HepG2 (cell line): Measurements from ENCODE around the gene PDE6H. TPM values are rescaled to one million over a fixed set of nuclear protein-coding genes. Genes with fewer than 3 reads are reported as not detected.

Source experiments
- ATAC-seq: fragments of 200-7000 bp; cut with Tn5 transposase; 3 replicates; pipeline ENCODE4 v1.9.1; 2020; ENCODE audit warnings: mild to moderate bottlenecking, moderate library complexity
- BruUV-seq: library from RNA; stranded (reverse); fragments of 400-500 nt; replicated peaks from 2 replicates; lab custom pipeline; 2021; lab: Mats Ljungman, UMichigan
- CTCF ChIA-PET: fragments of 300-600 bp; formaldehyde crosslinking; extraction: SDS; loops from one replicate; lab custom pipeline; 2021; ENCODE audit warnings: low total read pairs, inconsistent platforms, low intra/inter-chr PET ratio; lab: Yijun Ruan, JAX
- POLR2A ChIA-PET: fragments of 350-600 bp; sonication (Branson Sonifier 250); formaldehyde crosslinking; loops from one replicate; lab custom pipeline; 2020; ENCODE audit warnings: antibody characterized with exemption, inconsistent platforms; lab: Yijun Ruan, JAX
- DNase-seq: peaks from one replicate; pipeline ENCODE4 v3.0.0-alpha.2; 2015; ENCODE audit warnings: low spot score
- FAIRE-seq: peaks from 3 replicates; lab custom pipeline; 2011; peaks lifted over from hg19 to GRCh38; lab: Jason Lieb, UNC
- H2AFZ ChIP-seq: one replicate; pipeline ENCODE4 v1.6.1; 2011; ENCODE audit warnings: low read length, inconsistent platforms
- H3K27ac ChIP-seq: fragments of 300-600 bp; 3 replicates; pipeline ENCODE4 v1.8.0; 2011; ENCODE audit warnings: mixed run types, mild to moderate bottlenecking, mixed read lengths, low read length, inconsistent platforms; ENCODE audit not compliant: insufficient read depth; ENCODE audit errors: extremely low read length
- H3K27me3 ChIP-seq, 2 experiments: fragments of 200-600 bp in 1 of 2; 2 replicates in 1 of 2; 3 replicates in 1 of 2; pipeline versions ENCODE4 v1.6.0 to v1.8.0; 2011; ENCODE audit warnings: low read length in 2 of 2, mild to moderate bottlenecking in 2 of 2, moderate library complexity in 2 of 2, inconsistent platforms in 1 of 2; ENCODE audit not compliant: insufficient read depth in 2 of 2, control insufficient read depth in 1 of 2
- H3K36me3 ChIP-seq, 2 experiments: fragments of 200-600 bp in 1 of 2; replicated peaks in 1 of 2; 2 replicates in 1 of 2; 3 replicates in 1 of 2; pipeline versions ENCODE4 v1.5.1 to v1.8.0; 2011; ENCODE audit warnings: low read length in 2 of 2, inconsistent platforms in 1 of 2; ENCODE audit not compliant: insufficient read depth in 2 of 2, control insufficient read depth in 1 of 2
- H3K4me1 ChIP-seq: 2 replicates; pipeline ENCODE4 v1.5.1; 2012; ENCODE audit warnings: low read length, inconsistent platforms; ENCODE audit not compliant: insufficient read depth
- H3K4me2 ChIP-seq: 2 replicates; pipeline ENCODE4 v1.6.0; 2011; ENCODE audit warnings: low read depth, low read length, inconsistent platforms
- H3K4me3 ChIP-seq, 3 experiments: fragments of 200-600 bp in 1 of 3; sonication (generic), shearing (Covaris generic) in 1 of 3; replicated peaks in 1 of 3; 2 replicates each; pipeline ENCODE4 v1.5.1; 2011 to 2016; ENCODE audit warnings: low read length in 3 of 3, inconsistent platforms in 2 of 3, low read depth in 2 of 3, mild to moderate bottlenecking in 2 of 3, control low read depth in 1 of 3, mixed read lengths in 1 of 3; ENCODE audit not compliant: insufficient read depth in 1 of 3
- H3K79me2 ChIP-seq: one replicate; pipeline ENCODE4 v1.6.1; 2011; ENCODE audit warnings: low read length, inconsistent platforms; ENCODE audit not compliant: insufficient read depth
- H3K9ac ChIP-seq: 2 replicates; pipeline ENCODE4 v1.6.0; 2011; ENCODE audit warnings: mild to moderate bottlenecking, low read depth, low read length, inconsistent platforms; ENCODE audit not compliant: insufficient read depth
- H3K9me3 ChIP-seq: 2 replicates; pipeline ENCODE4 v1.5.1; 2012; ENCODE audit warnings: mild to moderate bottlenecking, low read length
- H4K20me1 ChIP-seq: 2 replicates; pipeline ENCODE4 v1.6.0; 2011; ENCODE audit warnings: inconsistent platforms, mild to moderate bottlenecking, low read length, moderate library complexity; ENCODE audit not compliant: insufficient read depth
- GTF2F1 ChIP-seq: fragments of 150-350 bp; IDR thresholded peaks from 2 replicates; pipeline ENCODE4 v1.6.1; 2014; ENCODE audit warnings: low read length
- MED13 ChIP-seq: sonication (generic); formaldehyde crosslinking; IDR thresholded peaks from 2 replicates; pipeline ENCODE4 v1.5.0; 2020; ENCODE audit warnings: missing genetic modification reagents
- NFE2L1 ChIP-seq: sonication (generic); formaldehyde crosslinking; IDR thresholded peaks from 2 replicates; pipeline ENCODE4 v1.4.0; 2020; ENCODE audit warnings: missing genetic modification reagents, mild to moderate bottlenecking, borderline replicate concordance
- SP2 ChIP-seq: sonication (generic); formaldehyde crosslinking; IDR thresholded peaks from 2 replicates; pipeline ENCODE4 v1.5.1; 2020; ENCODE audit warnings: mild to moderate bottlenecking, missing genetic modification reagents
- ZBTB49 ChIP-seq: sonication (generic); formaldehyde crosslinking; IDR thresholded peaks from 2 replicates; pipeline ENCODE4 v1.4.0; 2020; ENCODE audit warnings: missing genetic modification reagents, borderline replicate concordance
- ZMYM4 ChIP-seq: sonication (generic); formaldehyde crosslinking; IDR thresholded peaks from 2 replicates; pipeline ENCODE4 v1.8.1; 2023; ENCODE audit warnings: mild to moderate bottlenecking, missing genetic modification reagents
- ZNF44 ChIP-seq: sonication (generic); formaldehyde crosslinking; IDR thresholded peaks from 2 replicates; pipeline ENCODE4 v1.5.1; 2020; ENCODE audit warnings: mild to moderate bottlenecking, missing genetic modification reagents
- ZNF576 ChIP-seq: sonication (generic); formaldehyde crosslinking; IDR thresholded peaks from 2 replicates; pipeline ENCODE4 v1.4.0; 2020; ENCODE audit warnings: mild to moderate bottlenecking, missing genetic modification reagents
- ZNF703 ChIP-seq: sonication (generic); formaldehyde crosslinking; IDR thresholded peaks from 2 replicates; pipeline ENCODE4 v1.5.1; 2020; ENCODE audit warnings: missing genetic modification reagents, mild to moderate bottlenecking, moderate library complexity, borderline replicate concordance
- ZUFSP ChIP-seq: sonication (generic); formaldehyde crosslinking; IDR thresholded peaks from 2 replicates; pipeline ENCODE4 v1.9.0; 2021; ENCODE audit warnings: missing genetic modification reagents, mild to moderate bottlenecking, borderline replicate concordance
- WGBS: methylation state at CpG from one replicate; pipeline ENCODE4 v1.1.6; 2017; ENCODE audit warnings: low lambda C conversion rate; 5-methylcytosine and 5-hydroxymethylcytosine counted together
- in situ Hi-C: cut with HindIII; loops from 2 replicates; pipeline ENCODE4 v1.10.0; 2017; ENCODE audit warnings: low pct_unique_long_range_greater_than_20kb; ENCODE audit not compliant: extremely low pct_ligation_motif_present
- intact Hi-C: fragments of 100-400 bp; cut with micrococcal nuclease; formaldehyde crosslinking; loops from one replicate; pipeline ENCODE4 v1.10.0; 2022; ENCODE audit not compliant: unreplicated experiment
- polyA plus RNA-seq, 8 experiments: library from polyadenylated mRNA; depleted of rRNA in 3 of 8; stranded (reverse) in 7 of 8; unstranded in 1 of 8; fragments of >200 nt; fragmentation: Illumina TruSeq in 4 of 8; extraction: Trizol in 4 of 8; gene quantifications; 2 replicates each; pipeline versions ENCODE4 v1.2.1 to v1.2.3, GENCODE V29; 2011 to 2016; ENCODE audit warnings: low read depth in 4 of 8, missing spikeins in 1 of 8, mixed read lengths in 1 of 8; ENCODE audit not compliant: insufficient read depth in 1 of 8
- total RNA-seq, 5 experiments: library from RNA; depleted of rRNA; stranded (reverse); fragments of >200 nt; fragmentation: Illumina TruSeq; extraction: Trizol; gene quantifications; 2 replicates each; pipeline ENCODE4 v1.2.3, GENCODE V29; 2016; ENCODE audit warnings: low read depth in 1 of 5

PDE6H gene
- total and polyA plus RNA-seq, 2 of the 13 experiments (the other 11 are each of a cell fraction or from before 2014, with no cell fraction given), result not detected

GRCh38 chr12:14984036-14984435, 11.2 kb downstream of the PDE6H start:
- ChIA-PET CTCF (no interaction called here), POLR2A (no interaction called here)
- 0% methylated on average over 1 of the region's 1 CpG for WGBS
- intact Hi-C loops, result no loop called here
- Histone ChIP-seq H3K9me3 (no peaks in the 10 kb centered on the region), H3K27me3 (peaks cover 0 to 1% of the 10 kb centered on the region in 2 experiments; a peak in 3 of 5 replicates), H3K79me2 (no peaks in the 10 kb centered on the region), H3K9ac (no peak overlapping the region), H3K4me2 (no peak overlapping the region), H3K27ac (no peak overlapping the region), H3K4me3 (no peak overlapping the region), H2AFZ (no peak overlapping the region), H4K20me1 (no peaks in the 10 kb centered on the region), H3K36me3 (no peaks in the 10 kb centered on the region), H3K4me1 (no peaks in the 10 kb centered on the region)
- in situ Hi-C loops, result no loop called here
- FAIRE-seq (no peak), DNase-seq (no peak), ATAC-seq (no peak)
- no TSS peak for BruUV-seq
- TF ChIP-seq GTF2F1 (no peak), MED13 (CRISPR knock-in tag) (no peak), ZNF44 (CRISPR knock-in tag) (no peak), ZBTB49 (no peak), NFE2L1 (CRISPR knock-in tag) (no peak), SP2 (CRISPR knock-in tag) (no peak), ZNF703 (no peak), ZMYM4 (CRISPR knock-in tag) (no peak), ZUFSP (no peak), ZNF576 (CRISPR knock-in tag) (no peak)
